H9 (cell line): ENCODE results near the gene ARHGAP22. TPM values are rescaled to one million over a fixed set of nuclear protein-coding genes. Genes with fewer than 3 reads are reported as not detected.

Source experiments
- DNase-seq: peaks from one replicate; pipeline ENCODE4 v3.0.0-alpha.2; 2017
- H2AFZ ChIP-seq: one replicate; pipeline ENCODE4 v1.6.1; 2013; ENCODE audit warnings: mild to moderate bottlenecking, low read length, control low read depth, moderate library complexity
- H2AK5ac ChIP-seq: 2 replicates; pipeline ENCODE4 v1.6.1; 2013; ENCODE audit warnings: low read length, control low read depth, mixed read lengths; ENCODE audit not compliant: insufficient read length
- H2BK120ac ChIP-seq: one replicate; pipeline ENCODE4 v1.6.1; 2013; ENCODE audit warnings: low read depth, mild to moderate bottlenecking, low read length, control low read depth, inconsistent platforms; ENCODE audit not compliant: poor library complexity, severe bottlenecking
- H2BK12ac ChIP-seq: 2 replicates; pipeline ENCODE4 v1.6.1; 2013; ENCODE audit warnings: low read length, control low read depth, mixed read lengths, low read depth; ENCODE audit not compliant: insufficient read length
- H2BK15ac ChIP-seq: 2 replicates; pipeline ENCODE4 v1.6.1; 2013; ENCODE audit warnings: low read depth, low read length, control low read depth
- H2BK20ac ChIP-seq: one replicate; pipeline ENCODE4 v1.6.1; 2013; ENCODE audit warnings: low read depth, mild to moderate bottlenecking, low read length, control low read depth, inconsistent platforms; ENCODE audit not compliant: poor library complexity, severe bottlenecking
- H2BK5ac ChIP-seq: 2 replicates; pipeline ENCODE4 v1.6.1; 2013; ENCODE audit warnings: low read length, control low read depth, mixed read lengths; ENCODE audit not compliant: insufficient read length
- H3K14ac ChIP-seq: 2 replicates; pipeline ENCODE4 v1.6.1; 2013; ENCODE audit warnings: low read length, control low read depth; ENCODE audit not compliant: insufficient read depth
- H3K18ac ChIP-seq: 2 replicates; pipeline ENCODE4 v1.6.1; 2013; ENCODE audit warnings: low read depth, mild to moderate bottlenecking, mixed read lengths, low read length, control low read depth; ENCODE audit not compliant: insufficient read length
- H3K23ac ChIP-seq: 2 replicates; pipeline ENCODE4 v1.6.1; 2013; ENCODE audit warnings: low read length, control low read depth, mixed read lengths, low read depth; ENCODE audit not compliant: insufficient read length
- H3K23me2 ChIP-seq: 2 replicates; pipeline ENCODE4 v1.6.1; 2013; ENCODE audit warnings: low read depth, mild to moderate bottlenecking, mixed read lengths, low read length, control low read depth; ENCODE audit not compliant: insufficient read length, poor library complexity, severe bottlenecking
- H3K27ac ChIP-seq: 2 replicates; pipeline ENCODE4 v1.5.1; 2013; ENCODE audit warnings: low read length, control low read depth, mixed read lengths, low read depth; ENCODE audit not compliant: insufficient read length
- H3K27me3 ChIP-seq: 2 replicates; pipeline ENCODE4 v1.6.1; 2013; ENCODE audit warnings: low read length, control low read depth, inconsistent platforms; ENCODE audit not compliant: insufficient read depth
- H3K4ac ChIP-seq: 2 replicates; pipeline ENCODE4 v1.6.1; 2013; ENCODE audit warnings: low read depth, mild to moderate bottlenecking, control low read depth, inconsistent platforms, low read length, moderate library complexity
- H3K4me1 ChIP-seq: 2 replicates; pipeline ENCODE4 v1.6.1; 2013; ENCODE audit warnings: low read length, control low read depth, inconsistent platforms; ENCODE audit not compliant: insufficient read depth
- H3K4me2 ChIP-seq: 2 replicates; pipeline ENCODE4 v1.6.1; 2013; ENCODE audit warnings: low read length, control low read depth, mixed read lengths; ENCODE audit not compliant: insufficient read length, insufficient read depth
- H3K56ac ChIP-seq: 2 replicates; pipeline ENCODE4 v1.6.1; 2013; ENCODE audit warnings: low read depth, mild to moderate bottlenecking, mixed read lengths, low read length, control low read depth; ENCODE audit not compliant: insufficient read length
- H3K79me1 ChIP-seq: 2 replicates; pipeline ENCODE4 v1.6.1; 2013; ENCODE audit warnings: low read depth, mild to moderate bottlenecking, moderate library complexity, low read length, control low read depth, inconsistent platforms; ENCODE audit not compliant: insufficient read depth, poor library complexity, severe bottlenecking
- H3K79me2 ChIP-seq: 2 replicates; pipeline ENCODE4 v1.6.1; 2013; ENCODE audit warnings: low read length, control low read depth, inconsistent platforms; ENCODE audit not compliant: insufficient read depth
- H3K9ac ChIP-seq: 2 replicates; pipeline ENCODE4 v1.6.1; 2013; ENCODE audit warnings: low read length, control low read depth, mixed read lengths; ENCODE audit not compliant: insufficient read length; ENCODE audit errors: extremely low read depth
- H3K9me3 ChIP-seq: one replicate; pipeline ENCODE4 v1.6.1; 2013; ENCODE audit warnings: low read depth, low read length, inconsistent platforms; ENCODE audit not compliant: control insufficient read depth
- H3T11ph ChIP-seq: one replicate; pipeline ENCODE4 v1.6.1; 2013; ENCODE audit warnings: mild to moderate bottlenecking, low read length, control low read depth, inconsistent platforms
- H4K20me1 ChIP-seq: one replicate; pipeline ENCODE4 v1.6.1; 2013; ENCODE audit not compliant: control insufficient read depth, insufficient read length, insufficient read depth
- H4K5ac ChIP-seq: 2 replicates; pipeline ENCODE4 v1.6.1; 2013; ENCODE audit warnings: low read depth, mild to moderate bottlenecking, mixed read lengths, low read length, control low read depth; ENCODE audit not compliant: insufficient read length
- H4K8ac ChIP-seq: replicated peaks from 2 replicates; pipeline ENCODE4 v1.6.1; 2013; ENCODE audit warnings: low read length, control low read depth, mixed read lengths, low read depth; ENCODE audit not compliant: insufficient read length
- H4K91ac ChIP-seq: 2 replicates; pipeline ENCODE4 v1.6.1; 2013; ENCODE audit warnings: low read depth, mild to moderate bottlenecking, moderate library complexity, mixed read lengths, low read length, control low read depth; ENCODE audit not compliant: insufficient read length
- H3K27ac Mint-ChIP-seq, 3 experiments: 2 replicates in 2 of 3; 3 replicates in 1 of 3; pipeline ENCODE4 v1.8.0; 2020 to 2021; ENCODE audit warnings: mixed read lengths in 3 of 3, mild to moderate bottlenecking in 1 of 3, moderate library complexity in 1 of 3
- H3K27me3 Mint-ChIP-seq: 2 replicates; pipeline ENCODE4 v1.8.0; 2021; ENCODE audit warnings: low read depth, mild to moderate bottlenecking, moderate library complexity, mixed read lengths
- H3K36me3 Mint-ChIP-seq, 3 experiments: 2 replicates in 2 of 3; 3 replicates in 1 of 3; pipeline ENCODE4 v1.8.0; 2020 to 2021; ENCODE audit warnings: low read depth in 3 of 3, mixed read lengths in 3 of 3; ENCODE audit not compliant: insufficient read depth in 1 of 3
- H3K4me1 Mint-ChIP-seq, 2 experiments: 2 replicates each; pipeline ENCODE4 v1.8.0; 2020; ENCODE audit warnings: mixed read lengths in 2 of 2
- H3K4me3 Mint-ChIP-seq, 2 experiments: 2 replicates in 1 of 2; 3 replicates in 1 of 2; pipeline ENCODE4 v1.8.0; 2020 to 2021; ENCODE audit warnings: mild to moderate bottlenecking in 2 of 2, mixed read lengths in 2 of 2, moderate library complexity in 1 of 2
- H3K9me3 Mint-ChIP-seq, 2 experiments: 2 replicates in 1 of 2; 3 replicates in 1 of 2; pipeline ENCODE4 v1.8.0; 2020; ENCODE audit warnings: mild to moderate bottlenecking in 2 of 2, mixed read lengths in 2 of 2, moderate library complexity in 1 of 2
- CTCF ChIP-seq: fragments of 200-600 bp; sonication (generic); conservative IDR thresholded peaks from 3 replicates; pipeline ENCODE4 v1.8.0; 2021; ENCODE audit warnings: antibody characterized with exemption, mild to moderate bottlenecking
- WGBS: extraction: QIAGEN DNeasy Blood & Tissue Kit; methylation state at CpG from one replicate; pipeline ENCODE4 v1.1.7; 2013; ENCODE audit warnings: missing lambda C conversion rate, low lambda C conversion rate, mixed read lengths; ENCODE audit not compliant: insufficient read length; ENCODE audit errors: extremely low coverage; 5-methylcytosine and 5-hydroxymethylcytosine counted together
- total RNA-seq: library from RNA; stranded (reverse); gene quantifications from 2 replicates; pipeline ENCODE4 v1.2.1, GENCODE V29; 2021

ARHGAP22 gene
- total RNA-seq, 1 experiment from 2014 or later = 7.4 TPM

GRCh38 chr10:48529331-48529730 is 75.5 kb downstream of the ARHGAP22 start:
- no peak overlapping the region for H2BK120ac ChIP-seq
- H3K4me1 ChIP-seq = no peaks in the 10 kb centered on the region; the same call in 1 of the 2 replicates
- no peak for TF ChIP-seq CTCF
- H3T11ph ChIP-seq = no peak overlapping the region
- no peak overlapping the region for H2BK20ac ChIP-seq
- H2BK12ac ChIP-seq = no peak overlapping the region
- WGBS = no CpG with 5 or more reads among the region's 2 CpGs
- no peaks in the 10 kb centered on the region for H3K79me2 ChIP-seq
- peaks cover 11% of the 10 kb centered on the region for H3K27me3 Mint-ChIP-seq
- no peak overlapping the region for H4K5ac ChIP-seq
- no peak overlapping the region for H2BK5ac ChIP-seq
- H3K36me3 Mint-ChIP-seq = peaks cover 0 to 3% (median 0%) of the 10 kb centered on the region in 3 experiments; a peak in 2 of 7 replicates
- peak; percentile 10 for DNase-seq
- H3K79me1 ChIP-seq = no peaks in the 10 kb centered on the region
- H2BK15ac ChIP-seq = no peak overlapping the region
- H3K4ac ChIP-seq = no peak overlapping the region
- H3K27me3 ChIP-seq = no peaks in the 10 kb centered on the region
- no peak overlapping the region for H3K23ac ChIP-seq
- H3K9me3 Mint-ChIP-seq = peaks cover 3 to 6% of the 10 kb centered on the region in 2 experiments; a peak in 2 of 5 replicates
- H3K27ac Mint-ChIP-seq = no peak overlapping the region
- no peak overlapping the region for H2AFZ ChIP-seq
- no peak overlapping the region for H4K91ac ChIP-seq
- H2AK5ac ChIP-seq = no peak overlapping the region
- no peak overlapping the region for H4K8ac ChIP-seq
- H3K18ac ChIP-seq = no peak overlapping the region
- no peaks in the 10 kb centered on the region for H4K20me1 ChIP-seq
- no peak overlapping the region for H3K4me3 Mint-ChIP-seq
- no peaks in the 10 kb centered on the region for H3K23me2 ChIP-seq
- H3K4me1 Mint-ChIP-seq = peaks cover 22 to 26% of the 10 kb centered on the region in 2 experiments
- H3K27ac ChIP-seq = no peak overlapping the region
- H3K9ac ChIP-seq = no peak overlapping the region
- H3K4me2 ChIP-seq = no peak overlapping the region
- no peaks in the 10 kb centered on the region for H3K9me3 ChIP-seq
- no peak overlapping the region for H3K56ac ChIP-seq
- no peak overlapping the region for H3K14ac ChIP-seq
